Measurements from ENCODE around the gene RAD51B.

- TF ChIP-seq POLR2A (IDR thresholded peaks at IDR 0.05) (no peak), POLR2AphosphoS5 (IDR thresholded peaks at IDR 0.05) (no peak)
Observed at GRCh38 chr14:68684466-68685418, 865.2 kb downstream of the RAD51B start.
